NT2/D1 (cell line): ENCODE data around the gene VN1R5.

Experiments
- SUZ12 ChIP-seq: IDR thresholded peaks from 2 replicates; pipeline ENCODE4 v1.6.1; 2011; ENCODE audit not compliant: insufficient read length, insufficient read depth; ENCODE audit errors: extremely low read depth
- YY1 ChIP-seq: IDR thresholded peaks from 2 replicates; pipeline ENCODE4 v1.6.1; 2011; ENCODE audit not compliant: insufficient read length, insufficient read depth

- TF ChIP-seq SUZ12 (no peak), YY1 (no peak)
Observed at GRCh38 chr1:247270003-247270402, 14.1 kb downstream of the VN1R5 start.
